ENCODE data around the gene PAEP.
"Not testable (repeated sequence)": the region's sequence is repeated elsewhere in the genome, so short reads cannot be mapped to it uniquely, and the experiment has no call there.

PAEP gene

GRCh38 chr9:135526089-135526729 lies 35.3 kb upstream of the PAEP start:
- no peak for DNase-seq

- DNase-seq, result no peak
These were observed 34.6 kb upstream of the PAEP start for GRCh38 chr9:135526730-135527571.

- not testable (repeated sequence) for DNase-seq
These were observed 32.6 kb upstream of the PAEP start for GRCh38 chr9:135528842-135529435.

- no peak for DNase-seq
These were observed 31.4 kb upstream of the PAEP start for GRCh38 chr9:135530146-135530545.

DNA sequence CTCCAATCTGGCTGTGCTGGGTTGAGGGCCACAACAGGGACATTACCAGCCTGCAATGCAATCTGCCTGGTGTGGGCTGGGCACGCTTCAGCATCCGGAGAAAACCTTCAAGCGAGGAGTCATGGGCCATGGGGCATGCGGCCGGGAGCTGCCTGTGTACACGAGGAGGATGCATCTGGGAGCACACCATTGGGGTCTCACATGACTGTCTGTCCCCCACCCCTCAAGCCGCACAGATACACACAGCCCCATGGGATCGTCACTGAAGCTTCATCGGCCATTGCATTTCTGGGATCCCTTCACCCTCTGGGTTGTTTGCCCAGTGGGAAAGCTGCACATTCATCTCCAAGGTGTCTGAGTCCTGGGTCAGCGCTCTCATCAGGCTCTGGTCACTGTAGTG lies 30.5 kb upstream of the PAEP start:
- no peak for DNase-seq

DNA sequence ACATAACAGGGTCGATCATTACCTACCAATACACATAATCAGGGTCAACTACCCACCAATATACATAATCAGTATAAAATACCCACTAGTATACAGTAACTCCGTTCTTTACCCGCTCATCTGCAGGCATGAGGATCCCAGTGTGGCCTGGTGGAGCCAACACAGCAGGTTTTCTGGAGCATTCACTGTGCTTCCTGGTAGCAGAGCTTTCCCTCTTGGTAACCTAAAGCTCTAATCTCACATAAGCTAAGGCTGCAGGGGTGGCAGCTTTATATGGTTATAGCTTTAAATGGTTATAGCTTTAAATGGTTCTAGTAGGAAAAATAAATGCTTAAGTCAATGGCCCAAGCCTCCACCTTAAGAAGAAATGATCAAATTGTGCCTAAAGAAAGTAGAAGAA lies 28.4 kb upstream of the PAEP start:
- no peak for DNase-seq

- no peak for DNase-seq
These were observed 27.9 kb upstream of the PAEP start for GRCh38 chr9:135533674-135534073.

GRCh38 chr9:135534192-135534711 lies 27.3 kb upstream of the PAEP start:
- not testable (repeated sequence) for DNase-seq

GRCh38 chr9:135534826-135535225 lies 26.7 kb upstream of the PAEP start:
- DNase-seq, result not testable (repeated sequence)

DNA sequence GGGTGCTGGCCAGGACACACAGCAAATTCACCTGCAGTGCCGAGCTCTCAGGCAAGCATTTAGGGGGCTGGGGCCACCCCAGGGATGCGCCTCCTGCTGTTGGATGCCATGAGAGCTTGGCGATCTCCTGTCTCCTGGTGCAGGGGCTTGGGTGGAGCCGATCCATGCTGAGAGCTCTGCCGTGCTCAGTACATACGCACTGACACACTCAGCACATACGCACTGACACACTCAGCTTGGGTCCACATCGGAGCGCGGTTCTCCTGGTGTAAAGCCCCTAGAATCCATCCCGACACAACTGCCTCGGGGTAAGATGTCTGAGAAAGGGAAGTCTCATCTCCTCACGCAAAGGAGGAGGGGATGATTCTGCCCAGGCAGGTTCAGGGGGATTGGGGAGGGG lies 25.9 kb upstream of the PAEP start:
- DNase-seq, result not testable (repeated sequence)

DNA sequence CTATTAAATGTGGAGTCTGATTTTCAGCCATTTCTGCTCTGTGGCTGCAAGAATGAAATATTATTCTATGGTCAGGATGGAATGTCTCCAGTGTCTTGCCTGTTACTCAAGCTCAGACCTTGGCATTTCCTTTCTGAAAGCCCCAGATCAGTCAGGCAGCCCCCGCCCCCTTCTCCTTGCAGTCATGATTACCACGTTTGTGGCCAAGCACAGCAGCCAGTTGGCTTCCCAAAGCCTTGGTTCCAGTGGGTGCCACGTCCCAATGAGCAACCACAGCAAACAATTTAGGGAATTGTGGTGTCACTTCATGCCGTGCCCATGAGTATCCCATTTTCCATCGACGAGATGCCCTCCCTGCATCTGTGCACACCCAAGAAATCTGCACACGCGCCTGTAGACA lies 25.3 kb upstream of the PAEP start:
- DNase-seq, result no peak

- not testable (repeated sequence) for DNase-seq
These were observed 18.2 kb upstream of the PAEP start for GRCh38 chr9:135543262-135543894.

GRCh38 chr9:135544981-135545635 lies 16.4 kb upstream of the PAEP start:
- DNase-seq, result no peak

GRCh38 chr9:135545646-135546176 lies 15.8 kb upstream of the PAEP start, which contains the start of gene OBP2A:
Gene OBP2A, plus strand, starts transcription at chr9:135546126. Its CDS starts 55 bp downstream, at chr9:135546181.
- DNase-seq, result not testable (repeated sequence)

- DNase-seq, result not testable (repeated sequence)
These were observed 14.6 kb upstream of the PAEP start for GRCh38 chr9:135546792-135547617.

- no peak for DNase-seq
These were observed 13.5 kb upstream of the PAEP start for GRCh38 chr9:135547756-135548736.

DNA sequence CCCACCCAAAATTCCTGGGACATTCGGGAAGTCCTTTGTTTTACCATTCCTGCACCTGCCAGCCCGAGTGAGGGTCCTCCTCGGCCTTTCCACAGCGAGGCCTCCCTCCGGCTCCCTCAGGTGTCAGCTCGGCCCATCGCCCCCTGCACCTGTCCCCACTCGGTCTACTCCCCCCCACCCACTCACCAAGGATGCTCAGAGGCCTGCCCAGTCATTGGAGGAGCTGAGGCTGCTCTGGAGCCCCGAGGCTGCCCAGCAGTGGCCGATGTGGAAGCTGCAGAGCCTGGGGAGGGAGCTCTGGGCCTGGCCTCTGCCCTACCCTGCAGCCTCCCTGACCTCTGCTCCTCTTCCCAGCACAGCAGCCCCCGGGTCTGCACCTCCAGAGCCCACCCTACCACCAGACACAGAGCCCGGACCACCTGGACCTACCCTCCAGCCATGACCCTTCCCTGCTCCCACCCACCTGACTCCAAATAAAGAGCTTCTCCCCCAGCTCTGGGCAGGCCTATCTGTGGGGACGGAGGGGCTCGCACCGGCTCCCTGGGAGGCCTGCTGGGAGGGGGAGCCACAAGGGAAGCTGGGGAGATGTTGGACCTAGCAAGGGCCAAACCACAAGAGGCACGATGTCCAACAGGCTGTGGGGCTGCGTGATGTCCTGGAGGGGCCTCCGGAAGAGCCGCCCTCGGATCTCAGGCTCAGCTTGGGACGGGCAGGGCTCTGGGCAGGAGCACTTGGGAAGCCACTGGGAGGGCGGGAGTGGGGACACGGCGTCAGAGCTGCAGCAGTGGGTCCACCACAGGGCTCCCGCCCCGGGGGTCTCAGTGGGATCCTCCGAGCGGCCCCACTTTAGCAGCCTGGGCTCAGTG lies 11.8 kb upstream of the PAEP start:
- DNase-seq, result not testable (repeated sequence)

GRCh38 chr9:135550344-135550918 lies 11.1 kb upstream of the PAEP start:
- no peak for DNase-seq

GRCh38 chr9:135551031-135551430 lies 10.5 kb upstream of the PAEP start:
- DNase-seq, result no peak

Measured in NCI-H1048 (cell line).